K562 (cell line): ENCODE results near the gene THAP8. TPM values are rescaled to one million over a fixed set of nuclear protein-coding genes. Genes with fewer than 3 reads are reported as not detected.

Source experiments
- ATAC-seq: fragments of 200-7000 bp; cut with Tn5 transposase; 3 replicates; pipeline ENCODE4 v1.9.1; 2020; ENCODE audit warnings: moderate library complexity
- BruUV-seq: library from RNA; stranded (reverse); fragments of 400-500 nt; replicated peaks from 2 replicates; lab custom pipeline; 2021; lab: Mats Ljungman, UMichigan
- CTCF ChIA-PET: fragments of 300-600 bp; formaldehyde crosslinking; extraction: SDS; loops from one replicate; lab custom pipeline; 2021; ENCODE audit warnings: low intra/inter-chr PET ratio; lab: Yijun Ruan, JAX
- POLR2A ChIA-PET: fragments of 300-600, 350-650 bp; sonication (Branson Sonifier 250); formaldehyde crosslinking; extraction: SDS; loops from one replicate; lab custom pipeline; 2021; ENCODE audit warnings: antibody characterized with exemption, inconsistent platforms; lab: Yijun Ruan, JAX
- DNase-seq, 4 experiments: peaks; one replicate each; pipeline versions ENCODE4 v3.0.0 to v3.0.0-alpha.2; 2011 to 2018; ENCODE audit warnings: low spot score in 3 of 4, mixed read lengths in 3 of 4; ENCODE audit errors: extremely low read depth in 1 of 4
- FAIRE-seq: peaks from 2 replicates; lab custom pipeline; 2011; peaks lifted over from hg19 to GRCh38; lab: Jason Lieb, UNC
- H2AFZ ChIP-seq: 2 replicates; pipeline ENCODE4 v1.6.0; 2011; ENCODE audit warnings: low read depth, low read length, control low read depth, inconsistent platforms
- H3K27ac ChIP-seq: fragments of 200-600 bp; 3 replicates; pipeline ENCODE4 v1.8.0; 2011; ENCODE audit warnings: low read depth, mild to moderate bottlenecking, control low read depth, inconsistent platforms, low read length, moderate library complexity, mixed read lengths; ENCODE audit errors: extremely low read depth
- H3K27me3 ChIP-seq, 2 experiments: fragments of 300-600 bp in 1 of 2; 2 replicates in 1 of 2; 3 replicates in 1 of 2; pipeline versions ENCODE4 v1.6.0 to v1.8.0; 2011; ENCODE audit warnings: inconsistent platforms in 2 of 2, low read length in 2 of 2, mild to moderate bottlenecking in 1 of 2, mixed read lengths in 1 of 2, moderate library complexity in 1 of 2; ENCODE audit not compliant: control insufficient read depth in 2 of 2, insufficient read depth in 2 of 2
- H3K36me3 ChIP-seq: fragments of 300-600 bp; 3 replicates; pipeline ENCODE4 v1.8.0; 2011; ENCODE audit warnings: mild to moderate bottlenecking, low read length, inconsistent platforms; ENCODE audit not compliant: control insufficient read depth, insufficient read depth
- H3K4me1 ChIP-seq, 2 experiments: fragments of 200-600 bp in 1 of 2; replicated peaks in 1 of 2; 2 replicates in 1 of 2; 3 replicates in 1 of 2; pipeline versions ENCODE4 v1.5.1 to v1.8.0; 2011; ENCODE audit warnings: inconsistent platforms in 2 of 2, low read length in 2 of 2, mild to moderate bottlenecking in 1 of 2, mixed read lengths in 1 of 2, moderate library complexity in 1 of 2; ENCODE audit not compliant: control insufficient read depth in 2 of 2, insufficient read depth in 2 of 2
- H3K4me2 ChIP-seq: 2 replicates; pipeline ENCODE4 v1.6.1; 2011; ENCODE audit warnings: low read length, control low read depth, inconsistent platforms, mixed read lengths; ENCODE audit not compliant: insufficient read depth
- H3K4me3 ChIP-seq: fragments of 200-600 bp; sonication (generic), shearing (Covaris generic); 2 replicates; pipeline ENCODE4 v1.5.1; 2016; ENCODE audit warnings: control low read depth, inconsistent platforms
- H3K79me2 ChIP-seq: fragments of 200-600 bp; 3 replicates; pipeline ENCODE4 v1.8.0; 2011; ENCODE audit warnings: low read length, inconsistent platforms; ENCODE audit not compliant: control insufficient read depth, insufficient read depth
- H3K9ac ChIP-seq, 2 experiments: 2 replicates each; pipeline versions ENCODE4 v1.6.0 to v1.6.1; 2011; ENCODE audit warnings: low read depth in 2 of 2, low read length in 2 of 2, control low read depth in 1 of 2, inconsistent platforms in 1 of 2, mild to moderate bottlenecking in 1 of 2, mixed read lengths in 1 of 2; ENCODE audit not compliant: insufficient read depth in 1 of 2
- H3K9me1 ChIP-seq: one replicate; pipeline ENCODE4 v1.6.0; 2011; ENCODE audit warnings: inconsistent platforms, mild to moderate bottlenecking, low read length, moderate library complexity; ENCODE audit not compliant: control insufficient read depth, insufficient read depth
- H3K9me3 ChIP-seq: replicated peaks from 2 replicates; pipeline ENCODE4 v1.5.1; 2011; ENCODE audit warnings: low read depth, low read length, inconsistent platforms; ENCODE audit not compliant: control insufficient read depth, insufficient read depth
- H4K20me1 ChIP-seq: replicated peaks from 2 replicates; pipeline ENCODE4 v1.6.1; 2011; ENCODE audit warnings: low read length, inconsistent platforms, mixed read lengths; ENCODE audit not compliant: control insufficient read depth, insufficient read depth
- DNMT1 ChIP-seq: fragments of 450-650 bp; IDR thresholded peaks from 2 replicates; pipeline ENCODE4 v1.6.1; 2016; ENCODE audit warnings: antibody characterized with exemption, mild to moderate bottlenecking
- ID3 ChIP-seq, 2 experiments: fragments of 250-450 bp in 1 of 2; fragments of 450-650 bp in 1 of 2; sonication (Bioruptor Pico) in 1 of 2; IDR thresholded peaks; 2 replicates each; pipeline versions ENCODE4 v1.6.1 to v1.8.0; 2016 to 2021; ENCODE audit warnings: mild to moderate bottlenecking in 2 of 2, moderate library complexity in 2 of 2, missing compliant biosample characterization in 1 of 2, missing genetic modification characterization in 1 of 2
- NUFIP1 ChIP-seq: fragments of 450-650 bp; IDR thresholded peaks from 2 replicates; pipeline ENCODE4 v1.6.1; 2018; ENCODE audit not compliant: partially characterized antibody
- SIRT6 ChIP-seq: IDR thresholded peaks from one replicate; pipeline ENCODE4 v1.6.1; 2012; ENCODE audit warnings: low read depth, mild to moderate bottlenecking, control low read depth, inconsistent platforms, low read length, moderate library complexity
- STAT6 ChIP-seq: sonication (generic); formaldehyde crosslinking; IDR thresholded peaks from 2 replicates; pipeline ENCODE4 v1.8.1; 2023; ENCODE audit warnings: mild to moderate bottlenecking, missing genetic modification reagents
- TSHZ1 ChIP-seq: fragments of 250-450 bp; sonication (Bioruptor Pico); IDR thresholded peaks from 2 replicates; pipeline ENCODE4 v1.4.0; 2020; ENCODE audit warnings: mild to moderate bottlenecking, moderate library complexity
- U2AF2 ChIP-seq: fragments of 200-400 bp; formaldehyde crosslinking; optimal IDR thresholded peaks from 2 replicates; pipeline ENCODE3; 2017; ENCODE audit warnings: low read depth, mild to moderate bottlenecking, low read length
- ZNF518B ChIP-seq: fragments of 250-450 bp; sonication (Bioruptor Pico); IDR thresholded peaks from 2 replicates; pipeline ENCODE4 v1.5.0; 2021; ENCODE audit warnings: mild to moderate bottlenecking, moderate library complexity
- ZNF583 ChIP-seq: fragments of 250-450 bp; sonication (Bioruptor Pico); IDR thresholded peaks from 2 replicates; pipeline ENCODE4 v1.4.0; 2020
- ZNF830 ChIP-seq: fragments of 250-450 bp; sonication (Bioruptor Pico); IDR thresholded peaks from 2 replicates; pipeline ENCODE4 v1.5.0; 2021; ENCODE audit warnings: mild to moderate bottlenecking
- WGBS: fragments of 100-300 bp; shearing (Covaris generic); methylation state at CpG from one replicate; pipeline ENCODE4 v1.1.6; 2016; ENCODE audit warnings: low coverage, mixed read lengths; ENCODE audit not compliant: insufficient coverage; ENCODE audit errors: missing lambda C conversion rate; 5-methylcytosine and 5-hydroxymethylcytosine counted together
- in situ Hi-C: fragments of 300-500 bp; cut with MboI; formaldehyde crosslinking; loops from 4 replicates; pipeline ENCODE4 v1.15.0; 2018; ENCODE audit warnings: inconsistent platforms, mixed read lengths
- intact Hi-C: fragments of 100-400 bp; cut with micrococcal nuclease; formaldehyde crosslinking; loops from 2 replicates; pipeline ENCODE4 v1.14.2; 2022
- polyA plus RNA-seq, 8 experiments: library from polyadenylated mRNA; depleted of rRNA in 4 of 8; stranded (reverse) in 5 of 8; unstranded in 3 of 8; fragments of >200 nt; fragmentation: Nextera tagmentation in 2 of 8; fragmentation: Illumina TruSeq in 1 of 8; extraction: Ambion mirVana in 2 of 8; extraction: Trizol in 1 of 8; gene quantifications; 2 replicates each; pipeline versions ENCODE4 v1.2.1 to v1.2.3, GENCODE V29; 2011 to 2014; ENCODE audit warnings: inconsistent platforms in 1 of 8, missing spikeins in 1 of 8
- total RNA-seq, 7 experiments: library from RNA; depleted of rRNA in 6 of 7; stranded (reverse); fragments of >200 nt in 6 of 7; fragmentation: Illumina TruSeq in 2 of 7; extraction: Trizol in 2 of 7; gene quantifications; 2 replicates each; pipeline versions ENCODE4 v1.2.1 to v1.2.3, GENCODE V29; 2011 to 2021; ENCODE audit warnings: low replicate concordance in 1 of 7

The THAP8 gene
- total and polyA plus RNA-seq, 9 of the 15 experiments (the other 6 are each of a cell fraction or from before 2014, with no cell fraction given), result 0.11 to 2.0 (median 0.94) TPM

GRCh38 chr19:36090910-36091695, 37.0 kb upstream of the THAP8 start:
- Histone ChIP-seq H3K9me3 (no peaks in the 10 kb centered on the region), H3K9ac (no peak overlapping the region), H3K79me2 (no peaks in the 10 kb centered on the region), H3K36me3 (peaks cover 86% of the 10 kb centered on the region; the same call in 2 of the 3 replicates), H3K27me3 (no peaks in the 10 kb centered on the region), H2AFZ (no peak overlapping the region), H3K4me1 (no peaks in the 10 kb centered on the region), H3K9me1 (peaks cover 2% of the 10 kb centered on the region), H4K20me1 (no peaks in the 10 kb centered on the region), H3K27ac (no peak overlapping the region), H3K4me3 (no peak overlapping the region), H3K4me2 (no peak overlapping the region)
- in situ Hi-C loops (no loop called here), intact Hi-C loops (no loop called here)
- no peak for FAIRE-seq
- CTCF ChIA-PET, result no interaction called here
- no TSS peak for BruUV-seq
- DNase-seq, result no peak
- 89% methylated on average over 10 of the region's 13 CpGs for WGBS
- POLR2A ChIA-PET, result interaction anchor here (0.5 to 0.8 kb wide), 3 partner anchors 9 to 11 kb away, joined by 3 read pairs; no protein-coding TSS in a partner anchor
- ATAC-seq, result no peak
- TF ChIP-seq ZNF583 (CRISPR knock-in tag) (no peak), DNMT1 (no peak), STAT6 (no peak), U2AF2 (no peak), TSHZ1 (CRISPR knock-in tag) (no peak), ZNF518B (no peak), ZNF830 (CRISPR knock-in tag) (no peak), NUFIP1 (no peak), ID3 (CRISPR knock-in tag; IDR thresholded peaks at IDR 0.05) (no peak), ID3 (tag; IDR thresholded peaks at IDR 0.05) (no peak), SIRT6 (no peak)
